Measurements from ENCODE around the gene INSC. TPM values are rescaled to one million over a fixed set of nuclear protein-coding genes. Genes with fewer than 3 reads are reported as not detected.

INSC gene
- total RNA-seq, 1 experiment from 2014 or later, result 1.0 TPM

DNA sequence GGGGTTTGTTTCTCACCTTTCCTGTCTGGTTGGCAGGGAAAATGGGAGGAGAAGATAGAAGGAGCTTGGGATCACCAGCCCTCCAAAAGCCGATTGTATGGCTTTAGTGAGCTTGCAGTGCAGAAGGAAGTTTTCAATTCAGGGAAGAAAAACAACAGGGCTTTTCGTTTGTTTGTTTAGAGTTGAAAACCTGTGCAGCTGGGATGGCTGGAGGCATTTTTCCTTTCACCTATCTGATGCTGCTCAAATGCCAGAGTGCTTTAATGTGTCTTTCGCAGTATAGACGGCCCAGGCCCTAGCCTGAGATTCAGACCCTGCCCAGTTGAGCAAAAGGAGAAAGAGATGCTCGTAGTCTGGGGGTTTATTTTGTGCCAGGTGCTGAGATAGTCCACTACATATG is 87.9 kb downstream of the INSC start:
- no peak overlapping the region for H3K27ac ChIP-seq (ENCODE audit: low read depth, low read length, poor library complexity, severe bottlenecking)
- TF ChIP-seq, protein P1, sequence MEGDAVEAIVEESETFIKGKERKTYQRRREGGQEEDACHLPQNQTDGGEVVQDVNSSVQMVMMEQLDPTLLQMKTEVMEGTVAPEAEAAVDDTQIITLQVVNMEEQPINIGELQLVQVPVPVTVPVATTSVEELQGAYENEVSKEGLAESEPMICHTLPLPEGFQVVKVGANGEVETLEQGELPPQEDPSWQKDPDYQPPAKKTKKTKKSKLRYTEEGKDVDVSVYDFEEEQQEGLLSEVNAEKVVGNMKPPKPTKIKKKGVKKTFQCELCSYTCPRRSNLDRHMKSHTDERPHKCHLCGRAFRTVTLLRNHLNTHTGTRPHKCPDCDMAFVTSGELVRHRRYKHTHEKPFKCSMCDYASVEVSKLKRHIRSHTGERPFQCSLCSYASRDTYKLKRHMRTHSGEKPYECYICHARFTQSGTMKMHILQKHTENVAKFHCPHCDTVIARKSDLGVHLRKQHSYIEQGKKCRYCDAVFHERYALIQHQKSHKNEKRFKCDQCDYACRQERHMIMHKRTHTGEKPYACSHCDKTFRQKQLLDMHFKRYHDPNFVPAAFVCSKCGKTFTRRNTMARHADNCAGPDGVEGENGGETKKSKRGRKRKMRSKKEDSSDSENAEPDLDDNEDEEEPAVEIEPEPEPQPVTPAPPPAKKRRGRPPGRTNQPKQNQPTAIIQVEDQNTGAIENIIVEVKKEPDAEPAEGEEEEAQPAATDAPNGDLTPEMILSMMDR (conservative IDR thresholded peaks at IDR 0.05; ENCODE audit: low read depth, low read length), result no peak
- TF ChIP-seq EZH2 (IDR thresholded peaks at IDR 0.05; ENCODE audit: borderline replicate concordance, low read depth, low read length, poor library complexity, severe bottlenecking), result no peak
- no peak overlapping the region for H3K4me3 ChIP-seq (ENCODE audit: low read depth, low read length, poor library complexity, severe bottlenecking)
- DNase-seq (ENCODE audit: low spot score), result no peak
- H3K27me3 ChIP-seq (replicated peaks; ENCODE audit: insufficient read depth, low read depth, low read length, poor library complexity), result no peaks in the 10 kb centered on the region
- no peaks in the 10 kb centered on the region for H3K36me3 ChIP-seq (ENCODE audit: insufficient read depth, low read length, poor library complexity, severe bottlenecking)
- no peaks in the 10 kb centered on the region for H3K4me1 ChIP-seq (ENCODE audit: insufficient read depth, low read length, poor library complexity, severe bottlenecking)
- H3K9me3 ChIP-seq (ENCODE audit: low read depth, low read length, poor library complexity, severe bottlenecking), result no peaks in the 10 kb centered on the region
- intact Hi-C loops (cut with micrococcal nuclease; ENCODE audit: unreplicated experiment), result loop anchor here (10.0 kb wide), 1 partner anchor 668 kb away; no protein-coding TSS in a partner anchor
- CTCF ChIA-PET, result no interaction called here
- no TSS peak for BruUV-seq (replicated peaks)
- POLR2A ChIA-PET (ENCODE audit: low non-redundant PET), result interaction anchor here (0.6 kb wide), 1 partner anchor 458 kb away, joined by 3 read pairs; no protein-coding TSS in a partner anchor

DNA sequence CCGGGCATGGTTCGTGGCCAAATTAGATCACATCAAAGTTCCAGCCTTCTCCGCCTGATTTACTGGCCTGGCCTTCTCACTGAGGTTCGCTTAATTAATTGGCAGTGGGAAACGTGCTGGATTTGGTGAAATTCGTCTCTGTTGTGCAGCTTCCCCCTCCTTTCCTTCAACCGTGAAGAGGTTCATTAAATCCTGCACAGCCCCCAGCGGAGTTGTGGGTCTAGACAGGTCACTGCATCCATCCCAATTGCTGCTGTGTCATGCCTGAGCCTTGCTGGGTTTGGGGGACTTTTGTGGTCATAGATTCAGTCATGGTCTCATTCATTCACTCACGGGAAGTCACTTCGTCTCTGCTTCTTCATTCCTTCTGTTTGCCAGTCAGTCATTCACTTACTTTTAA is 90.0 kb downstream of the INSC start:
- Histone ChIP-seq H3K27me3 (replicated peaks; ENCODE audit: insufficient read depth, low read depth, low read length, poor library complexity) (no peaks in the 10 kb centered on the region), H3K27ac (ENCODE audit: low read depth, low read length, poor library complexity, severe bottlenecking) (no peak overlapping the region), H3K9me3 (ENCODE audit: low read depth, low read length, poor library complexity, severe bottlenecking) (no peaks in the 10 kb centered on the region), H3K36me3 (ENCODE audit: insufficient read depth, low read length, poor library complexity, severe bottlenecking) (no peaks in the 10 kb centered on the region), H3K4me3 (ENCODE audit: low read depth, low read length, poor library complexity, severe bottlenecking) (no peak overlapping the region), H3K4me1 (ENCODE audit: insufficient read depth, low read length, poor library complexity, severe bottlenecking) (no peaks in the 10 kb centered on the region)
- ChIA-PET POLR2A (ENCODE audit: low non-redundant PET) (no interaction called here), CTCF (no interaction called here)
- intact Hi-C loops (cut with micrococcal nuclease; ENCODE audit: unreplicated experiment), result loop anchor here (5.0 to 10.0 kb wide), 2 partner anchors 412 to 670 kb away; no protein-coding TSS in a partner anchor
- BruUV-seq (replicated peaks), result no TSS peak
- DNase-seq (ENCODE audit: low spot score), result no peak
- TF ChIP-seq EZH2 (IDR thresholded peaks at IDR 0.05; ENCODE audit: borderline replicate concordance, low read depth, low read length, poor library complexity, severe bottlenecking), result no peak
- TF ChIP-seq, protein P1 (conservative IDR thresholded peaks at IDR 0.05; ENCODE audit: low read depth, low read length), result no peak

DNA sequence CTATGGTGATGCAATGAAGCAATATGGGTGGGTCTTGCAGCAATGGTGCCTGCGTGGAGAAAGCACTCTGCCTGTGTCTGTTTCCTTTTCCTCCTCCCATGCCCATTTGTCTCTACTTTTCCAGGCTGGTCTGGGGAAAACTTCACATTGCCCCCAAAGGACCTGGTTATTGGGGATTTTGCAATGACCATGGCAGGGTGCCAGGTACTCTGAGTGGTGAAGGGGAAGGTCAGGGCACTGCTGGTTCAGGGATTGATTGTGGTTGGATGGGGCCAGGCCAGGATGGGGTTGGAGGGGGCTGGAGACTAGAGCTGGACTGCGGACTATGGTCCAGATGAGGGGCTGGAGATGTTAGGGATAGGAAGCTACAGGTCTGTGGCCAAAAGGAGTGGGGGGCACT is 92.1 kb downstream of the INSC start:
- TF ChIP-seq, protein P1 (conservative IDR thresholded peaks at IDR 0.05; ENCODE audit: low read depth, low read length), result no peak
- TF ChIP-seq EZH2 (IDR thresholded peaks at IDR 0.05; ENCODE audit: borderline replicate concordance, low read depth, low read length, poor library complexity, severe bottlenecking), result no peak
- intact Hi-C loops (cut with micrococcal nuclease; ENCODE audit: unreplicated experiment), result loop anchor here (5.0 to 10.0 kb wide), 2 partner anchors 414 to 672 kb away; no protein-coding TSS in a partner anchor
- DNase-seq (ENCODE audit: low spot score), result no peak
- Histone ChIP-seq H3K9me3 (ENCODE audit: low read depth, low read length, poor library complexity, severe bottlenecking) (no peaks in the 10 kb centered on the region), H3K27ac (ENCODE audit: low read depth, low read length, poor library complexity, severe bottlenecking) (no peak overlapping the region), H3K27me3 (replicated peaks; ENCODE audit: insufficient read depth, low read depth, low read length, poor library complexity) (no peaks in the 10 kb centered on the region), H3K36me3 (ENCODE audit: insufficient read depth, low read length, poor library complexity, severe bottlenecking) (no peaks in the 10 kb centered on the region), H3K4me1 (ENCODE audit: insufficient read depth, low read length, poor library complexity, severe bottlenecking) (no peaks in the 10 kb centered on the region), H3K4me3 (ENCODE audit: low read depth, low read length, poor library complexity, severe bottlenecking) (no peak overlapping the region)
- BruUV-seq (replicated peaks), result no TSS peak
- ChIA-PET CTCF (interaction anchor here (1.6 kb wide), 1 partner anchor 106 kb away, joined by 3 read pairs; no protein-coding TSS in a partner anchor), POLR2A (ENCODE audit: low non-redundant PET) (no interaction called here)

Data from A673 (cell line).